Measurements from ENCODE around the gene GALNTL6. TPM values are rescaled to one million over a fixed set of nuclear protein-coding genes. Genes with fewer than 3 reads are reported as not detected.

GALNTL6 gene
- total RNA-seq, 4 donors from 2014 or later = not detected

DNA sequence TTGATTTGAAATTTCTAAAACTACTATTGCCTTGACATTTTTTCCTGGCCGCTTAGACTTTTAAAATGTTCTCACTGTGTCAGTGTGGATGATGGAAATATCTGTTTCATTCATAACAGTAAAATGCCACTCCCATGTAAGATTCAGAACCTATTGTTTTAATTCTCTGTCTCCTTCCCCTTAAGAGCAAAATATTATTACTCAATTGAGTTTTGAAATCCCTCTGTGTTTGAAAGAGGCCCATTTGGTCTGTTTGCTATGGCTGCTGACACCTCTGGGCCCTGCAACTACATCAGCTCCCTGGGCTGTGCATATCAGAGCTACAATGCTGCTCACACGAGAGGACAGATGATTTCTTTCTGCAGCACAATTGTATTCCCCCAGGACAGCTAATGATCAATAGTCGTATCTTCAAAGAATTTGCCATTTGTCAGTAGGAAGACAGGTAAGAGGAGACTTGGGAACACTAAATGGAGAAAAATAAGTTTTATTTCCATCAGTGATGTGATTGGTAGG, 967.4 kb downstream of the GALNTL6 start:
- TF ChIP-seq, protein P1, sequence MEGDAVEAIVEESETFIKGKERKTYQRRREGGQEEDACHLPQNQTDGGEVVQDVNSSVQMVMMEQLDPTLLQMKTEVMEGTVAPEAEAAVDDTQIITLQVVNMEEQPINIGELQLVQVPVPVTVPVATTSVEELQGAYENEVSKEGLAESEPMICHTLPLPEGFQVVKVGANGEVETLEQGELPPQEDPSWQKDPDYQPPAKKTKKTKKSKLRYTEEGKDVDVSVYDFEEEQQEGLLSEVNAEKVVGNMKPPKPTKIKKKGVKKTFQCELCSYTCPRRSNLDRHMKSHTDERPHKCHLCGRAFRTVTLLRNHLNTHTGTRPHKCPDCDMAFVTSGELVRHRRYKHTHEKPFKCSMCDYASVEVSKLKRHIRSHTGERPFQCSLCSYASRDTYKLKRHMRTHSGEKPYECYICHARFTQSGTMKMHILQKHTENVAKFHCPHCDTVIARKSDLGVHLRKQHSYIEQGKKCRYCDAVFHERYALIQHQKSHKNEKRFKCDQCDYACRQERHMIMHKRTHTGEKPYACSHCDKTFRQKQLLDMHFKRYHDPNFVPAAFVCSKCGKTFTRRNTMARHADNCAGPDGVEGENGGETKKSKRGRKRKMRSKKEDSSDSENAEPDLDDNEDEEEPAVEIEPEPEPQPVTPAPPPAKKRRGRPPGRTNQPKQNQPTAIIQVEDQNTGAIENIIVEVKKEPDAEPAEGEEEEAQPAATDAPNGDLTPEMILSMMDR (IDR thresholded peaks at IDR 0.05; ENCODE audit: low read depth) = no peak

DNA sequence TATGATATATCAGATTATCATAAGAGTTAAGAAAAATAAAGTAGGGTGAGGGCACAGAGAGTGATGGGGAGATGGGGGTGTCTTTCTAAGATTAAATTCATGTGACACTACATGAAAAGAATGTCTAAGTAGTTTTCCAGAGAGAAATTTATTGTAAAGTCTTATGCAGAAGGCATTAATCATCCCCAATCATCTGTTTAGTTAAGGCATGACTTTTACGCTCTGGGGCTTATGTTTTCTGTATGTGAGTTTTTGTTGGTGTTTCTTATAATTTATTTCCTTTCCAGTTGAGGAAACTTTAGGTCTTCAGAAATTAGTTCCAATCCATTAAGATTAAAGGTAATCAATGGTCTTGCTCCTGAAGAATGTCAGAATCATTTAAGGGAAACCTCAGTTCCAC, 972.4 kb downstream of the GALNTL6 start:
- TF ChIP-seq, protein P1 (IDR thresholded peaks at IDR 0.05; ENCODE audit: low read depth) = no peak

DNA sequence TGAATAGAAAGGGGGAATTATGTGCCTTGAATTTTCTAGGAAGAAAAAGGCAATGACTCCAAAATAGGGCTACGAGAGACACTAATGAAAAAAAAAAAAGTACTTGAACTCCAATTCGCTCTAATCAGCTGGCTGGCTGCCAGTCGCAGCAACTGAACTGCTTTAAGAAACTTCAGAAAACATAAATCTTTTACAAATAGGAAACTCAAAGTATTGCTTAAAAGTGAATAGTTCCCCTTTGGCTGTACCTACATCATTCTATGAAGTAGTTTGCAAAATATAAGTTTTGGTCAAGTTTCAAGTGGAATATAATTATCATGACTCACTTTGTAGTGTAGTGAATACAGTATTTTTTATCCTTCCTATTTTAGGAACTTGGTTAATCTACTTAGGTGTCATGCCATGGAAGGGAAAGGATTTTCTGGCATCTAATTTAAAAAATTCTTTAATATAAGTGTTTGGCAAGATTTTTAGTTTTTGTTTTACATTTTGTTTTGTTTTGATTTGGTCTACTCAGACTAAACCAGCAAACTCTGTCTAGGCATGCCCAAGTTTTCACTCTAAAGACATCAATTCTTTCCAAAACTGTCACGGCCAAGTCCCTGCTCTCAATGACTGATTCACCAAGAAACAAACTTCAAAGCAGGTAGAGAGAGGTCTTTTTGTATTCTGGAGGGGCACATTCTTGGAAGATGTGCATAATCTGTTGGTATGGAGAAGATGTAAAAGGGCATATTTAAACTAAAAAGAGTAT, 973.0 kb downstream of the GALNTL6 start:
- TF ChIP-seq, protein P1 (IDR thresholded peaks at IDR 0.05; ENCODE audit: low read depth) = no peak

DNA sequence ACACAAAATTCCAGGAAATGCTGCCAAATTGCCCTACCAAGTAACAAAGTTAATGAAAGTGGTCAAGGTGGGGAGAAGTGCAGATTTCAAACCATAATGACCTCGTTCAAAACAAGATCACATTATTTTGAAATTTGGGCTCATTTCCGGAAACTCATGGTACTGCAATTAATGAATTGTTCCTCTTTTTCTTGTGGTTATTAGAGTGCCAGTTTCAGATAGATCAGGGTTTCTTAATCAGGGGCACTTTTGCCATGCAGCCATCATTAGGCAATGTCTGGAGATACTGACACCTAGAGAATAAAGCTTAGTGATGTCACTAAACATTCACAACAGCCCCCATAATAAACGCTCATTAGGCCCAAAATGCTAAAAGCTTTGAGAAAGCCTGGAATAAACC, 973.9 kb downstream of the GALNTL6 start:
- TF ChIP-seq, protein P1 (IDR thresholded peaks at IDR 0.05; ENCODE audit: low read depth) = no peak

DNA sequence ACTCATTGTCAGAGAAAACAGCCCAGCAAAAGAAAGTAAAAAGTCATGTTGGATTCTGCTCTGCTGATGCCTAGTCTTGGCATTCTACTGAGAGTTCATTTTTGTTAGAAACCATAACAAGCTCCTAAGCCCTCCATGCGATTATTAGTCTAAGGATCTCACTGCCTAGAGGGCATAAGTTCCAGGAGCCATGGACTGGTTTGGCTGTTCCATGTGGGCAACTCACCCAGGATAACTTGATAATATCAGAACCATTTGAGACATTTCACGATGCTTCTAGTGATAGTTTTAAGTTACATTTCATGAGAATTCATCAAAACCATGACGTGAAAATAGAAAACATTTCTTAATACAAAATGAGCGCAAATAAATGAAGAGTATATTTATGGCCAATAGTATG, 978.6 kb downstream of the GALNTL6 start:
- TF ChIP-seq, protein P1 (IDR thresholded peaks at IDR 0.05; ENCODE audit: low read depth) = no peak

DNA sequence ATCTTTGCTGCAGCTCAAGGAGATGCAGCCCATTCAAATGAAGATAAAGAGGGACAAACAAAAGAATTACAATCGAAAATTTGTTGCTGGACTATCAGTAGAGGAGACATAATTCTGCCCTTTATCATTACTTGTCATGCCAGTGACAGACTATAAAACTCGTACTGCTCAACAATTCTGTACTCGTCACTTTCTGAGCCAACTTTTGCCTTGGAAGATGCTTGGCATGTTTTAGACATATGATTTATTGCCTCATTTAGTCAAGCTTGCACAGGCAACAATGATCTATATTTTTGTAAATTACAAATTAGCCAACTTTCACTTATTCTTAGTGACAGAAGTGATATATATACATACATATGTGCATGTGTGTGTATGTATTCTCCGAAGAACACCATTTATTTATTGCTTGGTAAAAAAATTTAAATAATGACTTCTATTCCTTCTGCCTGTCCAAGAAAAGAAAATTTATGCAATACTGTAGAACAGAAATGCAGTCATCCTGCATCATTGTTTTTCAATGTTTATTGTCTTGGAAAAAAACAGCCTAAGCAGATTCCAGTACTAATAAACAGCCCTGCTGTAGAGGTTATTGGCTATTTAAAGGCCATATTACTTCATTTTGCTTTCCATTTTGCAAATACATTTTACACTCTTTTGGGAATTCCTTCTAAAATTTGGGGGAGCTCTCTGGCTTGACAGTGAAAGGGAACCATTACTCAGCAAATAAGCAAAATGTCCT, 980.5 kb downstream of the GALNTL6 start:
- TF ChIP-seq, protein P1 (IDR thresholded peaks at IDR 0.05; ENCODE audit: low read depth) = no peak

DNA sequence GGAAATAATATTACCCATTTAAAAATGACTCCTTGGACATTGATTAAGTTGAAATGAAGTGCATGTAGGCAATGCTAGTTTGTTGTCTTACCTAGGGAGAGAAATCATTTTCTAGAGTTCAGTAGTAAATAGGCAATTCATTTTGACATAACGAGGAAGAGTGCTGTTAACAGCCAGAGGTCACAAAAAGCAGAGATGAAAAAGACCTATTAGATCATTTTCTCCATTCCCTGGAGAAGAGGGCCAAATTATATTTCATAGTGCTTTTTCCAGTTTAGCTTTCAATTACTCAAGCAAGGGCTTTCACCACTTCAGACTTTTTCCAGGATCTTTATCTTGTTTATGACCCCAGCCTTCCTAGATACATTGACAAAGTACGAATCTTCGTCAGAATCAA, 981.1 kb downstream of the GALNTL6 start:
- TF ChIP-seq, protein P1 (IDR thresholded peaks at IDR 0.05; ENCODE audit: low read depth) = no peak
